ENCODE measurements around the gene ICA1.

DNA sequence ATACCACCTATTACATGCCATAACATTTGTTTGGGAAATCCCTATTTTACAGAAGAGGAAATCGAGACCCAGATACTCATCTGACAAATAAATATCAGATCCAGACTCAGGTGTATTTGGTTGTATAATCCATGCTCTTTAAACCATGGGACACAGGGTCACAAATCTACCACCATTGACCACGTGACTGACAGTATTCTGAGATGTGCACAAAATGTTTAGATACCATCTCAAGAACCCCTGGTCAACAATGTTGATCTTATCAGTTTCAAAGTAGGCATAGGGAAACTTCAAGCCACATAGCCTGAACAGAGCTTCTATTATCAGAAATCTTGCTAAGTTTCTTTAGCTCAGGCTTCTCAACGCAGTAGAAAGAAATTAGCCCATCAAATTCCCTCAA, 93.6 kb downstream of the ICA1 start:
- TF ChIP-seq, protein P1, sequence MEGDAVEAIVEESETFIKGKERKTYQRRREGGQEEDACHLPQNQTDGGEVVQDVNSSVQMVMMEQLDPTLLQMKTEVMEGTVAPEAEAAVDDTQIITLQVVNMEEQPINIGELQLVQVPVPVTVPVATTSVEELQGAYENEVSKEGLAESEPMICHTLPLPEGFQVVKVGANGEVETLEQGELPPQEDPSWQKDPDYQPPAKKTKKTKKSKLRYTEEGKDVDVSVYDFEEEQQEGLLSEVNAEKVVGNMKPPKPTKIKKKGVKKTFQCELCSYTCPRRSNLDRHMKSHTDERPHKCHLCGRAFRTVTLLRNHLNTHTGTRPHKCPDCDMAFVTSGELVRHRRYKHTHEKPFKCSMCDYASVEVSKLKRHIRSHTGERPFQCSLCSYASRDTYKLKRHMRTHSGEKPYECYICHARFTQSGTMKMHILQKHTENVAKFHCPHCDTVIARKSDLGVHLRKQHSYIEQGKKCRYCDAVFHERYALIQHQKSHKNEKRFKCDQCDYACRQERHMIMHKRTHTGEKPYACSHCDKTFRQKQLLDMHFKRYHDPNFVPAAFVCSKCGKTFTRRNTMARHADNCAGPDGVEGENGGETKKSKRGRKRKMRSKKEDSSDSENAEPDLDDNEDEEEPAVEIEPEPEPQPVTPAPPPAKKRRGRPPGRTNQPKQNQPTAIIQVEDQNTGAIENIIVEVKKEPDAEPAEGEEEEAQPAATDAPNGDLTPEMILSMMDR (tag by site-specific recombination; IDR thresholded peaks at IDR 0.05), result no peak
- TF ChIP-seq ZFP41 (tag by site-specific recombination; IDR thresholded peaks at IDR 0.05; ENCODE audit: borderline replicate concordance), result no peak
- no peak for TF ChIP-seq ZNF19 (tag by site-specific recombination; IDR thresholded peaks at IDR 0.05; ENCODE audit: low read depth)
- no peak for TF ChIP-seq ZNF398 (tag by site-specific recombination; IDR thresholded peaks at IDR 0.05)
- no peak for TF ChIP-seq SALL2 (tag by site-specific recombination; IDR thresholded peaks at IDR 0.05; ENCODE audit: borderline replicate concordance)
- no peak for TF ChIP-seq ZBTB49 (tag by site-specific recombination; IDR thresholded peaks at IDR 0.05; ENCODE audit: low read depth)
- TF ChIP-seq YY1 (tag by site-specific recombination; IDR thresholded peaks at IDR 0.05), result no peak
- no peak for TF ChIP-seq ZBTB20 (tag by site-specific recombination; IDR thresholded peaks at IDR 0.05)

All from HEK293 (cell line).